Vagina (tissue), 2 donors: ENCODE data around the gene IL7R. TPM values are rescaled to one million over a fixed set of nuclear protein-coding genes. Genes with fewer than 3 reads are reported as not detected.

ENCODE experiments used
- DNase-seq, 2 donors: peaks; one replicate each; pipeline ENCODE4 v3.0.0-alpha.2; 2017; ENCODE audit errors: extremely low spot score in 2 of 2
- H3K27ac ChIP-seq: fragments of 200-600 bp; sonication (generic); one replicate; pipeline ENCODE4 v1.5.1; 2019
- H3K27me3 ChIP-seq: fragments of 200-600 bp; sonication (generic); one replicate; pipeline ENCODE4 v1.5.1; 2019
- H3K36me3 ChIP-seq, 2 donors: fragments of 200-600 bp; sonication (generic); one replicate each; pipeline ENCODE4 v1.5.1; 2017 to 2019
- H3K4me1 ChIP-seq: fragments of 200-600 bp; sonication (generic); one replicate; pipeline ENCODE4 v1.5.1; 2019
- H3K4me3 ChIP-seq, 2 donors: fragments of 200-600 bp; sonication (generic); 1 replicate in 1 of 2; 2 replicates in 1 of 2; pipeline ENCODE4 v1.5.1; 2016 to 2019
- H3K9me3 ChIP-seq: fragments of 200-600 bp; sonication (generic); one replicate; pipeline ENCODE4 v1.5.1; 2019
- POLR2A ChIP-seq, 2 donors: fragments of 450-650 bp; IDR thresholded peaks; one replicate each; pipeline ENCODE4 v1.6.1; 2017; ENCODE audit warnings: antibody characterized with exemption in 2 of 2, mild to moderate bottlenecking in 2 of 2, moderate library complexity in 2 of 2
- POLR2AphosphoS5 ChIP-seq, 2 donors: sonication (generic); formaldehyde crosslinking; IDR thresholded peaks; one replicate each; pipeline ENCODE4 v1.9.0; 2017; ENCODE audit warnings: antibody characterized with exemption in 2 of 2, mild to moderate bottlenecking in 2 of 2, low read depth in 1 of 2; ENCODE audit not compliant: insufficient read depth in 1 of 2
- intact Hi-C: fragments of 100-400 bp; cut with DNase I; formaldehyde crosslinking; loops from one replicate; pipeline ENCODE4 v1.15.1; 2023
- total RNA-seq: library from RNA; depleted of rRNA; stranded (reverse); fragments of >200 nt; gene quantifications from one replicate; pipeline ENCODE4 v1.2.3, GENCODE V29; 2016
- TF ChIP-seq, protein P1 (sequence below), 3 experiments: fragments of 450-650 bp in 2 of 3; fragments of 200-600 bp in 1 of 3; sonication (generic) in 1 of 3; IDR thresholded peaks; one replicate each; pipeline ENCODE4 v1.5.1; 2017 to 2019; ENCODE audit warnings: antibody characterized with exemption in 3 of 3, mild to moderate bottlenecking in 2 of 3, moderate library complexity in 2 of 3

IL7R gene
- total RNA-seq, 1 donor from 2014 or later, result 69.7 TPM

DNA sequence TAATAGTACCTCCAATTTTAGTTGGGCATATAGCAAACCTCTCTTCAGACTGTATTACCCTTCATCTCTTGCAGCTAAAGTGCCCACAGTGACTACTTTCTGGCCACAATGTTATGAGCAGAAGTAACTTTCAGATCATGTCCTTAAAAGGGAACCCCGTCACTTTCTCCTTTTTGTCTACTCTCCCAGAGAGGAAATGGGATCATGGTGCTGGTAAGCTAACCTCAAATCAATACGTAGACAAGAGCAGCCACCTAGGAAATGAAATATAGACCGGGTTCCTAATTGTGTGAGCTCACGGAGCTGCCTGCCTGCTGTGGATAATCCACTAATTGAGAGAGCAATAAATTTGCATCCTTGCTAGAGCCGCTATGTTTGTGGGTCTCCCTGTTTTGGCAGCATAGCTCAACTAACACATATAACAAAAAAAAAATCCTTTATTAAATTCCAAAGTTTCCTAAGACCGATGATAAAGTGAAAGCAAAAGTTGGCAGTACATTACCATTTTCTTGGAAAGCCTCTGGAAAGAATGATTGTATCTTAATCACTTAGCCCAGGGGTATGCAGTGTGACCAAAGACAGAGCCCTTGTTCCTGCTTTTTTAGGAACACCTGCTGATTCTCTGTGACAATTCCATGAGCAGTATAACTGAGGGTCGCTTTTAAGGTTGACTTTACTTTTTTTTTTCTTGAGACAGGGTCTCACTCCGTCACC, 5.6 kb upstream of the IL7R start:
- H3K4me3 ChIP-seq, result peak overlapping the region; percentile 10 to 21
- H3K27ac ChIP-seq, result no peak overlapping the region
- intact Hi-C loops, result no loop called here
- no peaks in the 10 kb centered on the region for H3K36me3 ChIP-seq
- DNase-seq, result no peak
- H3K4me1 ChIP-seq, result peaks cover 35% of the 10 kb centered on the region
- TF ChIP-seq POLR2AphosphoS5 (IDR thresholded peaks at IDR 0.05; ENCODE audit: insufficient read depth in 1 of 2, low read depth in 1 of 2) (no peak), POLR2A (IDR thresholded peaks at IDR 0.05) (no peak)
- TF ChIP-seq, protein P1, sequence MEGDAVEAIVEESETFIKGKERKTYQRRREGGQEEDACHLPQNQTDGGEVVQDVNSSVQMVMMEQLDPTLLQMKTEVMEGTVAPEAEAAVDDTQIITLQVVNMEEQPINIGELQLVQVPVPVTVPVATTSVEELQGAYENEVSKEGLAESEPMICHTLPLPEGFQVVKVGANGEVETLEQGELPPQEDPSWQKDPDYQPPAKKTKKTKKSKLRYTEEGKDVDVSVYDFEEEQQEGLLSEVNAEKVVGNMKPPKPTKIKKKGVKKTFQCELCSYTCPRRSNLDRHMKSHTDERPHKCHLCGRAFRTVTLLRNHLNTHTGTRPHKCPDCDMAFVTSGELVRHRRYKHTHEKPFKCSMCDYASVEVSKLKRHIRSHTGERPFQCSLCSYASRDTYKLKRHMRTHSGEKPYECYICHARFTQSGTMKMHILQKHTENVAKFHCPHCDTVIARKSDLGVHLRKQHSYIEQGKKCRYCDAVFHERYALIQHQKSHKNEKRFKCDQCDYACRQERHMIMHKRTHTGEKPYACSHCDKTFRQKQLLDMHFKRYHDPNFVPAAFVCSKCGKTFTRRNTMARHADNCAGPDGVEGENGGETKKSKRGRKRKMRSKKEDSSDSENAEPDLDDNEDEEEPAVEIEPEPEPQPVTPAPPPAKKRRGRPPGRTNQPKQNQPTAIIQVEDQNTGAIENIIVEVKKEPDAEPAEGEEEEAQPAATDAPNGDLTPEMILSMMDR (IDR thresholded peaks at IDR 0.05), result no peak
- no peaks in the 10 kb centered on the region for H3K9me3 ChIP-seq
- no peaks in the 10 kb centered on the region for H3K27me3 ChIP-seq

DNA sequence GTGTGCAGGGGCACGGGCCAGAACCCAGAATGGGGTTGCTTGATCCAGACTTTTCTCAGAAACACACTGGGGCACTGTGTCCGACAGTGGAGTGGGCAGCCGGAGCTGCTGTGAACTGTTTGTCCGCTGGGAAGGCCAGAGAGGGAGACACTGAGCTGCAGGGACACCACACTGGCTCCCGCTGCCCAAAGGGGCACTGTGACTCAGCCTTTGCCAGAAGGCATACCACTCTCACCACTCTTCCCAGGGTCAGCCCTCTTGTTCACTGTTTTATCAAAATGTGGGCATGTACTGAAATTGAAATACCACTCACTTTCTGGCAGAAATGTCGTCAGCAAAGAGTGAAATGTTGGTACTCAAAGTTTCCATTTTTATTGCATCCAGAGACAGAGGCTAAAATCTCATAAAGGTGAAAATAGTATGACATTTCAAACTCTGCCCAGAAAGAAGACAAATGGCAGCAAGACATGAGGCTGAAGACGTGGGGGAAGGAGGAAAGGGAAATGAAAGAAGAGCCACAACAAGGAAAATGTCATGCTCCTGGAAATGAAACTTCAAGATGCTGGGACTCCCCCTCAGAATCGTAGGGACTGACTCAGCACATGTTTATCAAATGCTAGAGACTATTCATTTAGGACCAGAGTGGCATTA, 4.5 kb upstream of the IL7R start:
- H3K9me3 ChIP-seq, result no peaks in the 10 kb centered on the region
- no peak for TF ChIP-seq POLR2A (IDR thresholded peaks at IDR 0.05)
- TF ChIP-seq, protein P1 (IDR thresholded peaks at IDR 0.05), result no peak
- no peak for TF ChIP-seq POLR2AphosphoS5 (IDR thresholded peaks at IDR 0.05; ENCODE audit: insufficient read depth in 1 of 2, low read depth in 1 of 2)
- H3K36me3 ChIP-seq, result no peaks in the 10 kb centered on the region
- intact Hi-C loops, result no loop called here
- no peaks in the 10 kb centered on the region for H3K27me3 ChIP-seq
- no peak overlapping the region for H3K4me3 ChIP-seq
- peak overlapping the region; percentile 4 for H3K27ac ChIP-seq
- no peak for DNase-seq
- peaks cover 35% of the 10 kb centered on the region for H3K4me1 ChIP-seq

DNA sequence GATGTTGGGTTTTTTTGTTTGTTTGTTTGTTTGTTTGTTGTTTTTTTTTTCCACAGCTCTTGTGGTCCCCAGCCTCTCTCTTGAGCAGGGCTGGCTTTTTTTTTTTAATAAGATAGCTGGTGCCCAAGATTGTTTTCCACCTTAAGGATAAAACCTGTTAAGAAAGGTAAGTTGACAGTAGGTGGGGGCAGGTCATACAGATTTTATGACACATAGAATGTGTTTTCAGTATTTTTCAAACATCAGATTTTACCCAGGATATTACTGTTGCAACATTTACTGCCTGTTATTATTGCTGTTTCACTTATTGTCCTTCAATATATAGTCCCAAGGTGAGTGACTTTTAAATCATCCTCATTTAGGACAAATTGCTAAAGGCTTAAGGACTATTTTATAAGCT, 3.9 kb upstream of the IL7R start:
- peak overlapping the region; percentile 4 for H3K27ac ChIP-seq
- intact Hi-C loops, result no loop called here
- no peak for TF ChIP-seq POLR2AphosphoS5 (IDR thresholded peaks at IDR 0.05; ENCODE audit: insufficient read depth in 1 of 2, low read depth in 1 of 2)
- TF ChIP-seq, protein P1 (IDR thresholded peaks at IDR 0.05), result no peak
- TF ChIP-seq POLR2A (IDR thresholded peaks at IDR 0.05), result no peak

DNA sequence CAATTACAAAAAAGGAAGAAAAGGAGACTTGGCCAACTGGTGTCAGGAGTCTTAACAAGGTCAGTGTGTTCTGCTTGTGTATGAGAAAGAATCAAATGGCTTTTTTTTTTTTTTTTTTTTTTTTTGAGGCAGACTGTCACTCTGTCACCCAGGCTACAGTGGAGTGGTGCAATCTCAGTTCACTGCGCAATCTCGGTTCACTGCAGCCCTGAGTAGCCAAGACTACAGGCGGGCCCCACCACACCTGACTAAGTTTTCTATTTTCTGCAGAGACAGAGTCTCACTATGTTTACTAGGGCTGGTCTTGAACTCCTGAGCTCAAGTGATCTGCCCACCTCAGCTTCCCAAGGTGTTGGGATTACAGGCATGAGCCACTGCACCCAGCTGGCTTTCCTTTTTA, 3.1 kb upstream of the IL7R start:
- Histone ChIP-seq H3K4me1 (peaks cover 35% of the 10 kb centered on the region), H3K4me3 (no peak overlapping the region), H3K9me3 (no peaks in the 10 kb centered on the region), H3K36me3 (no peaks in the 10 kb centered on the region), H3K27me3 (no peaks in the 10 kb centered on the region), H3K27ac (peak overlapping the region; percentile 63)
- no peak for DNase-seq
- TF ChIP-seq, protein P1 (IDR thresholded peaks at IDR 0.05), result no peak
- TF ChIP-seq POLR2AphosphoS5 (IDR thresholded peaks at IDR 0.05; ENCODE audit: insufficient read depth in 1 of 2, low read depth in 1 of 2), result no peak
- TF ChIP-seq POLR2A (IDR thresholded peaks at IDR 0.05), result no peak
- intact Hi-C loops, result no loop called here

More for the DNA sequence above, 3.9 kb upstream of the IL7R start:
- peaks cover 35% of the 10 kb centered on the region for H3K4me1 ChIP-seq
- no peak for DNase-seq
- no peaks in the 10 kb centered on the region for H3K27me3 ChIP-seq
- H3K9me3 ChIP-seq, result no peaks in the 10 kb centered on the region
- H3K4me3 ChIP-seq, result no peak overlapping the region
- H3K36me3 ChIP-seq, result no peaks in the 10 kb centered on the region

DNA sequence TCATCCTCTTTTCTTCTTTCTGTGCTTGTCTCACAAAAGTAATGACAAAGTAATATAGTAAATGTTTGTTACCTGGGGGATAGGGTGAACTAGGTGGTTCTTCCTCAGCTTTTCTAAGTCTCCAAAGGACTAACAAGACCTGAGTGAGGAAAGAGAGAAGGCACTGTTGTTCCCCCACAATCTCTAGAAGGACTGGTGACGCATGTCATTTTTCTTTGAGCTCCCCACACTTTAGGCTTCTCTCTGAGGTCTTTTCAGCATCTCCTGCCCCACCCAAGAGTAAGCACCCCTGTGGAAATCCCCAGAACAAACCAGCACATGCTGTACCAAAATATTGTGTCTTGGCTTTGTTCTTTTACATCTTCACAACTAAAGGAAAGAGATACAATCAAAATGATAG, 2.4 kb upstream of the IL7R start:
- no peaks in the 10 kb centered on the region for H3K27me3 ChIP-seq
- DNase-seq, result no peak
- peaks cover 35% of the 10 kb centered on the region for H3K4me1 ChIP-seq
- H3K9me3 ChIP-seq, result no peaks in the 10 kb centered on the region
- peak overlapping the region; percentile 63 for H3K27ac ChIP-seq
- intact Hi-C loops, result no loop called here
- H3K36me3 ChIP-seq, result no peaks in the 10 kb centered on the region
- H3K4me3 ChIP-seq, result no peak overlapping the region
- no peak for TF ChIP-seq POLR2AphosphoS5 (IDR thresholded peaks at IDR 0.05; ENCODE audit: insufficient read depth in 1 of 2, low read depth in 1 of 2)
- TF ChIP-seq POLR2A (IDR thresholded peaks at IDR 0.05), result no peak
- TF ChIP-seq, protein P1 (IDR thresholded peaks at IDR 0.05), result no peak
